ENCODE data around the gene STAC3. TPM values are rescaled to one million over a fixed set of nuclear protein-coding genes. Genes with fewer than 3 reads are reported as not detected.

The STAC3 gene
- polyA plus RNA-seq, 1 experiment: 0.25 TPM

DNA sequence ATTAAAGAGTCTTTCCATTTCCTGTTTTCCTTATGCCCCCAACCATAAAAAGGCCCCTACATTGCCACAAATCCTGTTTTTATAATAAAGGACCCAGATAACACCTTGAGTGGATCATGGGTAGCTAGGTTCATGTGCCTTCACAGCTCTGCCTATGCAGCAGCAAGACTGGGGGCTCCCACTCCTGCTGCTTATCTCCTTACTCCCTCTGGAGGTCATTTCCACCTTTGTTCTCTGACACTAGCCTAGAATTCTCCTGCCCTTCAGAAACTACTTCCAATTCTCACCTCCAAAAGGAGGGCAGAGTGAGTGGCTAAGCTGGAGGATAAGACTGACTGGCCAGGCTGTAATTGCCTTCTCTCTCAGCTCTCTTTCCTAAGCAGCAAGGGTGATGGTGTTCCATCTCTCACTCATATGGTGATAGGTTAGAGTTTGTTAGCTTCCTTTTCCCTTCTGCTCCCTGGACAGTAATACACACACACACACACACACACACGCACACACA, 20.0 kb upstream of the STAC3 start:
- POLR2A ChIA-PET: no interaction called here
- H3K4me3 ChIP-seq (ENCODE audit: low read depth, low read length): no peak overlapping the region
- no peak overlapping the region for H3K27ac ChIP-seq (ENCODE audit: low read depth, low read length)
- TF ChIP-seq, protein P1, sequence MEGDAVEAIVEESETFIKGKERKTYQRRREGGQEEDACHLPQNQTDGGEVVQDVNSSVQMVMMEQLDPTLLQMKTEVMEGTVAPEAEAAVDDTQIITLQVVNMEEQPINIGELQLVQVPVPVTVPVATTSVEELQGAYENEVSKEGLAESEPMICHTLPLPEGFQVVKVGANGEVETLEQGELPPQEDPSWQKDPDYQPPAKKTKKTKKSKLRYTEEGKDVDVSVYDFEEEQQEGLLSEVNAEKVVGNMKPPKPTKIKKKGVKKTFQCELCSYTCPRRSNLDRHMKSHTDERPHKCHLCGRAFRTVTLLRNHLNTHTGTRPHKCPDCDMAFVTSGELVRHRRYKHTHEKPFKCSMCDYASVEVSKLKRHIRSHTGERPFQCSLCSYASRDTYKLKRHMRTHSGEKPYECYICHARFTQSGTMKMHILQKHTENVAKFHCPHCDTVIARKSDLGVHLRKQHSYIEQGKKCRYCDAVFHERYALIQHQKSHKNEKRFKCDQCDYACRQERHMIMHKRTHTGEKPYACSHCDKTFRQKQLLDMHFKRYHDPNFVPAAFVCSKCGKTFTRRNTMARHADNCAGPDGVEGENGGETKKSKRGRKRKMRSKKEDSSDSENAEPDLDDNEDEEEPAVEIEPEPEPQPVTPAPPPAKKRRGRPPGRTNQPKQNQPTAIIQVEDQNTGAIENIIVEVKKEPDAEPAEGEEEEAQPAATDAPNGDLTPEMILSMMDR (IDR thresholded peaks at IDR 0.05; ENCODE audit: low read depth, low read length): no peak
- H3K9me3 ChIP-seq (ENCODE audit: control insufficient read depth, insufficient read depth, low read length): no peaks in the 10 kb centered on the region
- CTCF ChIA-PET: interaction anchor here (1.0 to 2.8 kb wide), 4 partner anchors 28 to 191 kb away, joined by 4 to 12 read pairs (median 4); no protein-coding TSS in a partner anchor
- H3K27me3 ChIP-seq (ENCODE audit: control insufficient read depth, insufficient read depth, low read length): no peaks in the 10 kb centered on the region
- DNase-seq (ENCODE audit: low read depth, low spot score): no peak

DNA sequence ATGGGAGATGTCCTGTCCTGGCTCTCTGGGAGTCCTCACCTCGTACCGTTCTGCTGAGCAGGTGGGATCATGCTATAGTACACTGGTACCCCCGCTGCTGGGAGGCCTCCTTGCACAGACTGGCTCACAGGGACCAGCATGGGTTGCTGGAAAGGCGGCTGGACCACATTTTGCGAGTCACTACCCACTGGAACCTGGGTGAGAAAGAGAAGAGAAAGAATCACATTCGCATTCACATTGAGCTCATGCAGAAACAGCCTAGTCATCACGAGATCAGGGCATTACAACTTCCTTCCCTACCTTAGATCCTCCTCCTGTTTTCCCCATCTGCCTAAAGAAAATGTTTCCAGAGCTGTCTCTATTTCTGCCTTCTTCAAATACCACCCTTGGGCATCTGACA, 17.3 kb upstream of the STAC3 start:
- CTCF ChIA-PET: no interaction called here
- no peak for DNase-seq (ENCODE audit: low read depth, low spot score)
- H3K9me3 ChIP-seq (ENCODE audit: control insufficient read depth, insufficient read depth, low read length): no peaks in the 10 kb centered on the region
- H3K27ac ChIP-seq (ENCODE audit: low read depth, low read length): peak overlapping the region; percentile 3
- POLR2A ChIA-PET: no interaction called here
- H3K27me3 ChIP-seq (ENCODE audit: control insufficient read depth, insufficient read depth, low read length): no peaks in the 10 kb centered on the region
- TF ChIP-seq, protein P1 (IDR thresholded peaks at IDR 0.05; ENCODE audit: low read depth, low read length): no peak
- no peak overlapping the region for H3K4me3 ChIP-seq (ENCODE audit: low read depth, low read length)

DNA sequence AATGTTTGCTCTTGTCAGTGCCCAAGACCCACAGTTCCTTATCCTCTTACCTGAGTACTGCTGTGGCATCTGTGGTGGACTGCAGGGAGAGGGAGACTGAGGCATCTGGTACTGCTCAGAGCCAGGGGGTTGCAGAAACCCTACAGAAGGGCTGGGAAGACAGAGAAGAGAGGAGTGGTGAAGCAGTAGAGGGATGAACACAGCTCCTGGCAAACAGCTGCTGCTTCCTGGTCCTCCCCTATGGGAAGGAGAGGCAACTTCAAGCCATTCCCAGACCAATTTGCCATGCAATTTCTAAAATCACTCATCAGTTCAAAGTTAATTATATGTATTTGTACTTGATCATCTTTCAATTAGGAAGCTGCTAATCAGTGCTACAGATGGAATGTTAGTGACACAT, 15.7 kb upstream of the STAC3 start:
- Histone ChIP-seq H3K27ac (ENCODE audit: low read depth, low read length) (no peak overlapping the region), H3K9me3 (ENCODE audit: control insufficient read depth, insufficient read depth, low read length) (no peaks in the 10 kb centered on the region), H3K27me3 (ENCODE audit: control insufficient read depth, insufficient read depth, low read length) (no peaks in the 10 kb centered on the region), H3K4me3 (ENCODE audit: low read depth, low read length) (no peak overlapping the region)
- DNase-seq (ENCODE audit: low read depth, low spot score): no peak
- TF ChIP-seq, protein P1 (IDR thresholded peaks at IDR 0.05; ENCODE audit: low read depth, low read length): no peak
- POLR2A ChIA-PET: no interaction called here
- CTCF ChIA-PET: interaction anchor here (0.6 to 2.8 kb wide), 3 partner anchors 11 to 192 kb away, joined by 3 to 17 read pairs (median 3); partner anchors contain the start of gene GLI1

DNA sequence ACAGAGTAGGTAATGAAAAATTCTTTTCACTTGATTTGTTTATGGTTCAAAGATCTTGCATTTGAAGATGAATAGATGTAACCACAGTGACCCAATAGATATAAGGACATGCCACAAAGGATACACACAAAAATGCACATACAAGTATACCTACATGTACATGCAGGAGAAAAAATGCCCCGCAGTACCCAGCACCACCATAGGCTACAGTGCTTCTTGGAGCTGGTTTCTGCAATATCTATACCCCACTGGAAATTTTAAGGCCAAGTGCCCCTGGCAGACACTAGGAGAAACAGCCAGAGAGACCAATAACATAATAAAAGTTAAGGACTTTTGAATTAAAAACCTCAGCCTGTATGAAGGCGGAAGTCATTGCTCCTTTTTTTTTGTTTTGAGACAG, 12.1 kb upstream of the STAC3 start:
- TF ChIP-seq, protein P1 (IDR thresholded peaks at IDR 0.05; ENCODE audit: low read depth, low read length): no peak
- ChIA-PET POLR2A (no interaction called here), CTCF (interaction anchor here (1.0 to 3.8 kb wide), 9 partner anchors 8 to 202 kb away, joined by 3 to 85 read pairs (median 9); partner anchors contain the start of gene INHBE)
- no peak overlapping the region for H3K27ac ChIP-seq (ENCODE audit: low read depth, low read length)
- no peaks in the 10 kb centered on the region for H3K9me3 ChIP-seq (ENCODE audit: control insufficient read depth, insufficient read depth, low read length)
- no peak for DNase-seq (ENCODE audit: low read depth, low spot score)
- H3K27me3 ChIP-seq (ENCODE audit: control insufficient read depth, insufficient read depth, low read length): no peaks in the 10 kb centered on the region
- no peak overlapping the region for H3K4me3 ChIP-seq (ENCODE audit: low read depth, low read length)

DNA sequence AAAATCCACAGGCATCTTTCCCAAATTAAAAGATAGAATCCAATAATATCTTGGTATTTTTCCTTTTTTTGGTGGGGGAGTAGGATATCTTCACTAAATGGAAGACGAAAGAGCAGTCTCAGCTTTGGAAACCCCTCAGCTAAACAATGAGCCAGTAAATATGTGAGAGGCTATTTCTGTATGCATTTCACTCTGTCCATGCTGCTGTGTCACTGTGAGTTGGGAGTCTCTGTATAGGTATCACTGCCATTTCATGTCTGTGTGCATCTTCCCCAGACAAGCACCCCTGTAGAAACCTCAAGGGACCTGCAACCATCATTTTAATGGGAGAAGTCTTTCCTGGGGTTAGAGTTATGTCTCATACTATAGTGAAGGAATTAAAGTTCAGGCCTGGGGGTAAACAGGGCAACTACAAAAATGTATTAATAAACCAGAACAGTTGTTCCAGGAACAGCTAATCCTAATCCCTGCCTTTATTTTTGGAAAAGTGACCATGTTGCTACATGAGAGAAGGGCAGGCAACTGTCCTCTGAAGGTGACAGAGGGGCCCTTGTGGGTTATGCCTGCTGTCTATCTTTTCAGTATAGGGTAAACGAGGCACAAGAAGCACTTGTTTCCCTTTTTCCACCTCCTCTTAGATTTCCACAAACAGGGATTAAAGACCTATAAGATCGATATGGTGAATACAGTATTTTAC, 11.3 kb upstream of the STAC3 start:
- no peak for DNase-seq (ENCODE audit: low read depth, low spot score)
- ChIA-PET POLR2A (interaction anchor here (0.6 kb wide), 1 partner anchor 191 kb away, joined by 3 read pairs; no protein-coding TSS in a partner anchor), CTCF (interaction anchor here (0.6 to 3.8 kb wide), 8 partner anchors 12 to 203 kb away, joined by 3 to 85 read pairs (median 6); partner anchors contain the start of genes GLI1 and INHBE)
- Histone ChIP-seq H3K27ac (ENCODE audit: low read depth, low read length) (no peak overlapping the region), H3K9me3 (ENCODE audit: control insufficient read depth, insufficient read depth, low read length) (no peaks in the 10 kb centered on the region), H3K27me3 (ENCODE audit: control insufficient read depth, insufficient read depth, low read length) (no peaks in the 10 kb centered on the region), H3K4me3 (ENCODE audit: low read depth, low read length) (no peak overlapping the region)
- TF ChIP-seq, protein P1 (IDR thresholded peaks at IDR 0.05; ENCODE audit: low read depth, low read length): no peak

Measured in AG04450 (cell line).